Mesenchymal stem cell (in vitro differentiated cells and primary cell): ENCODE data around the gene PARD6B.

Experiments used
- DNase-seq: peaks from one replicate; pipeline ENCODE4 v3.0.0-alpha.2; 2013
- H2AFZ ChIP-seq: one replicate; pipeline ENCODE4 v1.6.1; 2013; ENCODE audit warnings: low read depth, mild to moderate bottlenecking, control low read depth, inconsistent platforms, low read length, moderate library complexity
- H2AK5ac ChIP-seq: 2 replicates; pipeline ENCODE4 v1.6.1; 2013; ENCODE audit warnings: low read length, moderate library complexity, mild to moderate bottlenecking, inconsistent platforms; ENCODE audit not compliant: severe bottlenecking
- H2BK120ac ChIP-seq: one replicate; pipeline ENCODE4 v1.6.1; 2013; ENCODE audit warnings: low read depth, mild to moderate bottlenecking, inconsistent platforms, low read length, moderate library complexity
- H2BK12ac ChIP-seq, 2 experiments: one replicate each; pipeline ENCODE4 v1.6.1; 2013; ENCODE audit warnings: inconsistent platforms in 2 of 2, low read length in 2 of 2, mild to moderate bottlenecking in 2 of 2, moderate library complexity in 2 of 2, control low read depth in 1 of 2
- H2BK15ac ChIP-seq: one replicate; pipeline ENCODE4 v1.6.1; 2013; ENCODE audit warnings: mild to moderate bottlenecking, low read depth, inconsistent platforms; ENCODE audit not compliant: poor library complexity, severe bottlenecking
- H2BK5ac ChIP-seq: 2 replicates; pipeline ENCODE4 v1.6.1; 2013; ENCODE audit warnings: low read depth, mild to moderate bottlenecking, low read length, control low read depth, inconsistent platforms; ENCODE audit not compliant: poor library complexity, severe bottlenecking
- H3K14ac ChIP-seq, 2 experiments: one replicate each; pipeline ENCODE4 v1.6.1; 2013; ENCODE audit warnings: inconsistent platforms in 2 of 2, low read length in 2 of 2, control low read depth in 1 of 2, mild to moderate bottlenecking in 1 of 2, moderate library complexity in 1 of 2
- H3K18ac ChIP-seq, 2 experiments: one replicate each; pipeline ENCODE4 v1.6.1; 2013; ENCODE audit warnings: inconsistent platforms in 2 of 2, low read length in 2 of 2, control low read depth in 1 of 2, low read depth in 1 of 2, mild to moderate bottlenecking in 1 of 2
- H3K23ac ChIP-seq, 2 experiments: one replicate each; pipeline ENCODE4 v1.6.1; 2013; ENCODE audit warnings: inconsistent platforms in 2 of 2, low read length in 2 of 2, mild to moderate bottlenecking in 2 of 2, moderate library complexity in 2 of 2, control low read depth in 1 of 2
- H3K27ac ChIP-seq: 2 replicates; pipeline ENCODE4 v1.5.1; 2013; ENCODE audit warnings: mild to moderate bottlenecking, moderate library complexity, low read length, control low read depth, inconsistent platforms; ENCODE audit not compliant: poor library complexity, severe bottlenecking
- H3K27me3 ChIP-seq, 2 experiments: 2 replicates each; pipeline versions ENCODE4 v1.6.1 to v1.7.0; 2013; ENCODE audit warnings: low read length in 2 of 2, mild to moderate bottlenecking in 2 of 2, moderate library complexity in 2 of 2, control low read depth in 1 of 2, inconsistent platforms in 1 of 2; ENCODE audit not compliant: control insufficient read depth in 1 of 2, insufficient read depth in 1 of 2
- H3K36me3 ChIP-seq, 2 experiments: 2 replicates each; pipeline versions ENCODE4 v1.6.1 to v1.7.0; 2013; ENCODE audit warnings: low read length in 2 of 2, control low read depth in 1 of 2, inconsistent platforms in 1 of 2, low read depth in 1 of 2, mild to moderate bottlenecking in 1 of 2; ENCODE audit not compliant: insufficient read depth in 2 of 2, control insufficient read depth in 1 of 2
- H3K4ac ChIP-seq, 2 experiments: one replicate each; pipeline ENCODE4 v1.6.1; 2013; ENCODE audit warnings: inconsistent platforms in 2 of 2, low read length in 2 of 2, mild to moderate bottlenecking in 2 of 2, moderate library complexity in 2 of 2, control low read depth in 1 of 2, low read depth in 1 of 2
- H3K4me1 ChIP-seq: 2 replicates; pipeline ENCODE4 v1.6.1; 2013; ENCODE audit warnings: low read depth, low read length, control low read depth; ENCODE audit not compliant: control insufficient read depth, insufficient read depth
- H3K4me2 ChIP-seq: 2 replicates; pipeline ENCODE4 v1.6.1; 2013; ENCODE audit warnings: low read length, mild to moderate bottlenecking, inconsistent platforms; ENCODE audit not compliant: poor library complexity, severe bottlenecking
- H3K4me3 ChIP-seq, 2 experiments: 2 replicates each; pipeline versions ENCODE4 v1.5.1 to v1.7.0; 2013; ENCODE audit warnings: low read length in 2 of 2, mild to moderate bottlenecking in 2 of 2, control low read depth in 1 of 2, low read depth in 1 of 2; ENCODE audit not compliant: insufficient read depth in 1 of 2
- H3K79me1 ChIP-seq: replicated peaks from 2 replicates; pipeline ENCODE4 v1.6.1; 2013; ENCODE audit warnings: mild to moderate bottlenecking, control low read depth, low read length, inconsistent platforms; ENCODE audit not compliant: poor library complexity, severe bottlenecking
- H3K9ac ChIP-seq: 2 replicates; pipeline ENCODE4 v1.7.0; 2013; ENCODE audit warnings: mild to moderate bottlenecking, low read length, moderate library complexity
- H3K9me3 ChIP-seq: 2 replicates; pipeline ENCODE4 v1.7.0; 2013; ENCODE audit warnings: mild to moderate bottlenecking, low read length; ENCODE audit not compliant: control insufficient read depth
- H4K8ac ChIP-seq: one replicate; pipeline ENCODE4 v1.6.1; 2013; ENCODE audit warnings: inconsistent platforms, mild to moderate bottlenecking, low read length, moderate library complexity
- H4K91ac ChIP-seq: one replicate; pipeline ENCODE4 v1.6.1; 2013; ENCODE audit warnings: mild to moderate bottlenecking, low read length, inconsistent platforms
- WGBS: methylation state at CpG from one replicate; pipeline ENCODE4 v1.1.7; 2013; ENCODE audit warnings: mixed read lengths; 5-methylcytosine and 5-hydroxymethylcytosine counted together

Gene PARD6B

DNA sequence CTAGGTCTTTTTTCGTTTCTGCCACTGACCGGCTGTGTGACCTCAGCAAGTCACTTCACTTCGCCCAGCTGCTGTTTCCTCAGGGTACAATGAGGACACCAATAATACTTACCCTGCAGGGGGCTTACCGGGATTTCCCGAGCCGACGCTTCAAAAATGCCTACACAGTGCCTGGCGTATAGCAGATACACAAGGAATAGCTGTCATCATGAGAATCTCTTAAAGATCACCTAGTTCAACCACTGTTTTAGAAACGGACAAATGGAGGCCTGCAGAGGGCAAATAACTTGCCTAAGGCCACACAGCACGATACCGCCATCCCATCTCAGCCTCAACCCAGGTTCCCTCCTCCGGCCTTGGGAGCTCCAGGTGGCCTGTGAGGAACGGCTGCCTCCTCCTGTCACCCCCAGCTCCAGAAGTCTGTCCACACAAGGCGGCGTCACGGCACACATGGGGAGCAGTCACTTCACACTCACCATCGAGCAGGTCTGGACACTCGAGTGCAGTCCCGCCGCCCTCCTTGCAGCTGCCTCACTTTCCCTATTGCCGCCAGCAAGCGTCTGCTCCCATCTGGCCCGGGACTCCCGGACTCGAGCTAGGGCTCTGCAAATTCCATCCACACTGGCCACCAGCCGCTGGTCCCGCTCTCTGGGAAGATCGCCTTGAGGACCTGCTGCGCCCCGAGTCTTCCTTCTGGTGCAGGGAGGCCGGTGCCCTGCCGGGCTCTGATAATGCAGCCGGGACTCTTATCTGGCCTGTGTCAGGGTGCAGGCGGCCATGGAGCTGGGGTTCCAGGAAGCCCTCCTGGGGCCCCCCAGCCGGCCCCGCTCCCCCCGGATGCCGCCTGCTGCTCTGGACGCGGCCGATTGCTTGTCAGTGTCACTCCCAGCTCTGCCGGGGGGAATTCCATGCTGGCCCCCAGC lies 40.5 kb upstream of the PARD6B start, which contains the start of gene RIPOR3:
Gene RIPOR3, minus strand, starts transcription at position 893 of the 923 bp plus-strand sequence. Its CDS starts 414 bp downstream, at position 479.
- Histone ChIP-seq H2BK12ac (peak within 1 kb of the TSS; percentile 91 to 92), H2BK5ac (no peak within 1 kb of the TSS), H4K91ac (peak within 1 kb of the TSS; percentile 94), H2AK5ac (peak within 1 kb of the TSS; percentile 11), H3K4me3 (peak within 1 kb of the TSS; percentile 41 to 91), H2BK120ac (peak within 1 kb of the TSS; percentile 99), H3K14ac (peak within 1 kb of the TSS in 1 of 2 experiments; percentile 37), H3K9me3 (no peaks in the 10 kb centered on the region), H3K36me3 (peaks cover 4 to 18% of the 10 kb centered on the region in 2 experiments), H3K79me1 (peaks cover 10% of the 10 kb centered on the region), H3K27me3 (no peaks in the 10 kb centered on the region), H3K23ac (peak within 1 kb of the TSS in 1 of 2 experiments; percentile 2), H2BK15ac (peak within 1 kb of the TSS; percentile 36), H4K8ac (peak within 1 kb of the TSS; percentile 90), H3K4me2 (peak within 1 kb of the TSS; percentile 65), H3K18ac (peak within 1 kb of the TSS; percentile 85 to 92), H3K4ac (peak within 1 kb of the TSS; percentile 16 to 81), H3K9ac (peak within 1 kb of the TSS; percentile 90), H2AFZ (peak within 1 kb of the TSS; percentile 46), H3K27ac (peak within 1 kb of the TSS; percentile 14), H3K4me1 (peaks cover 27% of the 10 kb centered on the region)
- peak; percentile 73 for DNase-seq
- WGBS = 7% methylated on average over 42 of the region's 42 CpGs

- peak overlapping the region; percentile 90 for H4K8ac ChIP-seq
- peak overlapping the region; percentile 16 to 81 for H3K4ac ChIP-seq
- no peak overlapping the region for H3K23ac ChIP-seq
- DNase-seq = peak; percentile 86
- peak overlapping the region; percentile 99 for H2BK120ac ChIP-seq
- H2BK5ac ChIP-seq = no peak overlapping the region
- peak overlapping the region; percentile 11 for H2AK5ac ChIP-seq
- peak overlapping the region; percentile 90 for H3K9ac ChIP-seq
- H3K36me3 ChIP-seq = peaks cover 4 to 15% of the 10 kb centered on the region in 2 experiments
- H3K27ac ChIP-seq = peak overlapping the region; percentile 14
- H3K9me3 ChIP-seq = no peaks in the 10 kb centered on the region
- H2BK12ac ChIP-seq = peak overlapping the region; percentile 89 to 92
- H3K18ac ChIP-seq = peak overlapping the region; percentile 85 to 92
- 33% methylated on average over 22 of the region's 23 CpGs for WGBS
- peak overlapping the region; percentile 36 for H2BK15ac ChIP-seq
- peaks cover 10% of the 10 kb centered on the region for H3K79me1 ChIP-seq
- H3K4me1 ChIP-seq = peaks cover 27% of the 10 kb centered on the region
- peak overlapping the region; percentile 46 for H2AFZ ChIP-seq
- H3K4me2 ChIP-seq = peak overlapping the region; percentile 65
- no peaks in the 10 kb centered on the region for H3K27me3 ChIP-seq
- H3K4me3 ChIP-seq = peak overlapping the region; percentile 41 to 91
- peak overlapping the region; percentile 67 for H4K91ac ChIP-seq
- peak overlapping the region in 1 of 2 experiments; percentile 16 for H3K14ac ChIP-seq
Observed at GRCh38 chr20:50691573-50692551, 39.5 kb upstream of the PARD6B start.

GRCh38 chr20:50692552-50692933 lies 38.8 kb upstream of the PARD6B start:
- WGBS = 90% methylated on average over 2 of the region's 2 CpGs

More at GRCh38 chr20:50692552-50692933, 38.8 kb upstream of the PARD6B start:
- Histone ChIP-seq H3K4me2 (no peak overlapping the region), H3K4ac (no peak overlapping the region), H2BK15ac (peak overlapping the region; percentile 21), H2AK5ac (no peak overlapping the region), H3K18ac (peak overlapping the region in 1 of 2 experiments; percentile 48), H3K27me3 (no peaks in the 10 kb centered on the region), H2BK5ac (no peak overlapping the region), H2BK120ac (no peak overlapping the region), H2AFZ (no peak overlapping the region), H3K79me1 (peaks cover 6% of the 10 kb centered on the region), H3K4me3 (peak overlapping the region in 1 of 2 experiments; percentile 91), H3K9me3 (no peaks in the 10 kb centered on the region), H3K36me3 (peaks cover 0 to 8% of the 10 kb centered on the region in 2 experiments), H3K23ac (no peak overlapping the region), H3K9ac (peak overlapping the region; percentile 90), H4K8ac (no peak overlapping the region), H2BK12ac (no peak overlapping the region), H3K4me1 (peaks cover 27% of the 10 kb centered on the region), H3K27ac (no peak overlapping the region), H3K14ac (no peak overlapping the region), H4K91ac (no peak overlapping the region)
- DNase-seq = no peak
